Transverse colon (tissue), 4 donors: ENCODE results near the gene BTG2. TPM values are rescaled to one million over a fixed set of nuclear protein-coding genes. Genes with fewer than 3 reads are reported as not detected.
"Not testable (repeated sequence)": the region's sequence is repeated elsewhere in the genome, so short reads cannot be mapped to it uniquely, and the experiment has no call there.

Experiments
- DNase-seq: peaks from one replicate; pipeline ENCODE4 v3.0.0-alpha.2; 2019
- H3K27ac ChIP-seq, 4 donors: fragments of 200-600 bp; sonication (generic); 2 replicates each; pipeline ENCODE4 v1.5.1; 2016 to 2018; ENCODE audit warnings: inconsistent platforms in 4 of 4
- H3K27me3 ChIP-seq: fragments of 200-600 bp; sonication (generic); 2 replicates; pipeline ENCODE4 v1.5.1; 2017; ENCODE audit warnings: inconsistent platforms
- H3K36me3 ChIP-seq, 4 donors: fragments of 200-600 bp; sonication (generic); 2 replicates each; pipeline ENCODE4 v1.5.1; 2017 to 2019; ENCODE audit warnings: inconsistent platforms in 4 of 4
- H3K4me1 ChIP-seq, 4 donors: fragments of 200-600 bp; sonication (generic); 2 replicates each; pipeline ENCODE4 v1.5.1; 2017 to 2020; ENCODE audit warnings: inconsistent platforms in 4 of 4
- H3K4me3 ChIP-seq, 4 donors: fragments of 200-600 bp; sonication (generic); 1 replicate in 1 of 4; 2 replicates in 3 of 4; pipeline versions ENCODE4 v1.5.1 to v1.6.1; 2017 to 2019; ENCODE audit warnings: inconsistent platforms in 4 of 4
- H3K9me3 ChIP-seq, 2 donors: fragments of 200-600 bp; sonication (generic); 2 replicates each; pipeline ENCODE4 v1.5.1; 2017 to 2019; ENCODE audit warnings: inconsistent platforms in 2 of 2
- EP300 ChIP-seq: sonication (generic); formaldehyde crosslinking; IDR thresholded peaks from one replicate; pipeline ENCODE4 v1.6.1; 2017; ENCODE audit warnings: antibody characterized with exemption, low read depth
- POLR2A ChIP-seq: fragments of 450-650 bp; IDR thresholded peaks from one replicate; pipeline ENCODE4 v1.6.1; 2016; ENCODE audit warnings: antibody characterized with exemption, mild to moderate bottlenecking, moderate library complexity
- POLR2AphosphoS5 ChIP-seq, 3 donors: sonication (generic); formaldehyde crosslinking; IDR thresholded peaks; one replicate each; pipeline ENCODE4 v1.6.1; 2016; ENCODE audit warnings: antibody characterized with exemption in 3 of 3
- WGBS, 2 donors: methylation state at CpG; one replicate each; pipeline ENCODE4 v1.1.5; 2018; ENCODE audit warnings: low coverage in 1 of 2; 5-methylcytosine and 5-hydroxymethylcytosine counted together
- in situ Hi-C, 4 donors: fragments of 200-750 bp; cut with MboI; loops; one replicate each; pipeline versions ENCODE4 v1.15.0 to v1.15.1; 2017; ENCODE audit warnings: low sequenced_read_pairs in 3 of 4, low pct_ligation_motif_present in 1 of 4, low pct_unique_long_range_greater_than_20kb in 1 of 4
- intact Hi-C: fragments of 100-400 bp; cut with DNase I; formaldehyde crosslinking; loops from one replicate; pipeline ENCODE4 v1.15.1; 2023; ENCODE audit warnings: low total_unique reads
- total RNA-seq, 4 donors: library from RNA; depleted of rRNA; stranded (reverse); fragments of >200 nt; gene quantifications; one replicate each; pipeline ENCODE4 v1.1.0, GENCODE V29; 2016
- TF ChIP-seq, protein P1 (sequence below), 5 experiments: fragments of 200-600 bp in 3 of 5; fragments of 450-650 bp in 2 of 5; sonication (generic) in 3 of 5; IDR thresholded peaks; 1 replicate in 2 of 5; 2 replicates in 3 of 5; pipeline ENCODE4 v1.5.1; 2016 to 2017; ENCODE audit warnings: antibody characterized with exemption in 5 of 5, inconsistent platforms in 3 of 5, mild to moderate bottlenecking in 2 of 5, moderate library complexity in 1 of 5

BTG2 gene, protein sequence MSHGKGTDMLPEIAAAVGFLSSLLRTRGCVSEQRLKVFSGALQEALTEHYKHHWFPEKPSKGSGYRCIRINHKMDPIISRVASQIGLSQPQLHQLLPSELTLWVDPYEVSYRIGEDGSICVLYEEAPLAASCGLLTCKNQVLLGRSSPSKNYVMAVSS
- 100 to 1,000 TPM in 3 of 4 donors, 10 to 100 TPM in 1; 98.9 to 144 (median 142) TPM for total RNA-seq

DNA sequence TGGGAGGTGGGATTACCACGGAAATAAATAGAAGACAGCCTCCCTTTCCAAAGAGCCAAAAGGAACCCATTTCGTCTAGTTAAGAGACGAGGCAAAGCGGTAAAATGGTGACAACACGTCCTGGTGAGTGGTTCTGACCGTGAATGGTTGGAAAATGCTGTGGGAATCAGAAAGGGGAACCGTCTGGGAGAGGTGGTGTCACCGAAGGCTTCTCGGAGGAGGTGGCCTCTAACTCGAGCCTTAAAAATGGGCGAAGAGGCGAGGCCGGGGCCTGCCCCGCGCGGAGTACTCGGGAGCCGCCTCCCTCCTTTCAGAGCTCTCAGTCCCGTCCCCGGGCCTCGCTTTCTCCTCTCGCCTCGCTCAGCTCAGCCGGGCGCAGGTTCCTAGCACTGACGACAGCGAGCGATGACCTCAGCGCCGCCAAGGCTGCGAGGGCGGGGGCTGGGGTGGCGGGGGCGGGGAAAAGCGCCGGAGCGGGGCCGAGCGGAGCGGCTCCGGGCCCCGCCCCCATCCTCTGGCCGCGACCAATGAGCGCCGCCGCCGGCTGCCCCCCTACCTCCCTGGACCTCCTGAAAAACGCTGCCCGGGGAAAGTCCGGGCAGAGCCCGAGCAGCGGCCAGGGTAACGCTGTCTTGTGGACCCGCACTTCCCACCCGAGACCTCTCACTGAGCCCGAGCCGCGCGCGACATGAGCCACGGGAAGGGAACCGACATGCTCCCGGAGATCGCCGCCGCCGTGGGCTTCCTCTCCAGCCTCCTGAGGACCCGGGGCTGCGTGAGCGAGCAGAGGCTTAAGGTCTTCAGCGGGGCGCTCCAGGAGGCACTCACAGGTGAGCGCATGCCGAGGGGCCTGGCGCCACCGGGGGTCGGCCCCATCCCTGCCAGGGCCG, at the start of gene BTG2:
TSS of gene BTG2 (plus strand) at position 601 of the 890 bp plus-strand sequence. CDS start at position 689, 88 bp downstream.
- 3 to 10% methylated on average over 2 to 48 of the region's 79 CpGs for WGBS, 2 donors
- no peaks in the 10 kb centered on the region for H3K27me3 ChIP-seq
- TF ChIP-seq, protein P1, sequence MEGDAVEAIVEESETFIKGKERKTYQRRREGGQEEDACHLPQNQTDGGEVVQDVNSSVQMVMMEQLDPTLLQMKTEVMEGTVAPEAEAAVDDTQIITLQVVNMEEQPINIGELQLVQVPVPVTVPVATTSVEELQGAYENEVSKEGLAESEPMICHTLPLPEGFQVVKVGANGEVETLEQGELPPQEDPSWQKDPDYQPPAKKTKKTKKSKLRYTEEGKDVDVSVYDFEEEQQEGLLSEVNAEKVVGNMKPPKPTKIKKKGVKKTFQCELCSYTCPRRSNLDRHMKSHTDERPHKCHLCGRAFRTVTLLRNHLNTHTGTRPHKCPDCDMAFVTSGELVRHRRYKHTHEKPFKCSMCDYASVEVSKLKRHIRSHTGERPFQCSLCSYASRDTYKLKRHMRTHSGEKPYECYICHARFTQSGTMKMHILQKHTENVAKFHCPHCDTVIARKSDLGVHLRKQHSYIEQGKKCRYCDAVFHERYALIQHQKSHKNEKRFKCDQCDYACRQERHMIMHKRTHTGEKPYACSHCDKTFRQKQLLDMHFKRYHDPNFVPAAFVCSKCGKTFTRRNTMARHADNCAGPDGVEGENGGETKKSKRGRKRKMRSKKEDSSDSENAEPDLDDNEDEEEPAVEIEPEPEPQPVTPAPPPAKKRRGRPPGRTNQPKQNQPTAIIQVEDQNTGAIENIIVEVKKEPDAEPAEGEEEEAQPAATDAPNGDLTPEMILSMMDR (IDR thresholded peaks at IDR 0.05) = no peak
- TF ChIP-seq POLR2AphosphoS5 (IDR thresholded peaks at IDR 0.05) = peak; percentile 100
- TF ChIP-seq POLR2A = peak; percentile 100
- TF ChIP-seq EP300 = peak; percentile 23
- peaks cover 13 to 43% (median 39%) of the 10 kb centered on the region in 4 donors for H3K4me1 ChIP-seq
- peak within 1 kb of the TSS; percentile 95 to 99 (median 98) for H3K27ac ChIP-seq
- H3K36me3 ChIP-seq = peaks cover 0 to 20% (median 6%) of the 10 kb centered on the region in 4 donors
- peak within 1 kb of the TSS; percentile 76 to 98 (median 88) for H3K4me3 ChIP-seq
- intact Hi-C loops = loop anchor here (1.0 kb wide), 1 partner anchor 27 kb away; no protein-coding TSS in a partner anchor
- in situ Hi-C loops = no loop called here
- peak; percentile 96 for DNase-seq
- no peaks in the 10 kb centered on the region for H3K9me3 ChIP-seq

DNA sequence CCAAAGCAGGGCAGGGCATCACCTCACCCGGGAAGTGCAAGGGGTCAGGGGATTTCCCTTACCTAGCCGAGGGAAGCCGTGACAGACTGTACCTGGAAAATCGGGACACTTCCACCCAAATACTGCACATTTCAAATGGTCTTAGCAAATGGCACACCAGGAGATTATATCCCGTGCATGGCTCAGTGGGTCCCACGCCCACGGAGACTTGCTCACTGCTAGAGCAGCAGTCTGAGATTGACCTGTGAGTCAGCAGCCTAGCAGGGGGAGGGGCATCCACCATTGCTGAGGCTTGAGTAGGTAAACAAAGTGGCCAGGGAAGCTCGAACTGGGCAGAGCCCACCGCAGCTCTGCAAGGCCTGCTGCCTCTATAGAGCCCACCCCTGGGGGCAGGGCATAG, 48.7 kb upstream of the BTG2 start:
- peaks cover 24% of the 10 kb centered on the region for H3K27me3 ChIP-seq
- 83 to 90% methylated on average over 2 to 9 of the region's 9 CpGs for WGBS, 2 donors
- intact Hi-C loops, DNase-seq, H3K4me3 ChIP-seq, H3K27ac ChIP-seq, H3K9me3 ChIP-seq, H3K4me1 ChIP-seq, H3K36me3 ChIP-seq: not testable (repeated sequence)
- in situ Hi-C loops = loop anchor here in 1 of 4 donors (25.0 kb wide), 1 partner anchor 181 kb away; no protein-coding TSS in a partner anchor

DNA sequence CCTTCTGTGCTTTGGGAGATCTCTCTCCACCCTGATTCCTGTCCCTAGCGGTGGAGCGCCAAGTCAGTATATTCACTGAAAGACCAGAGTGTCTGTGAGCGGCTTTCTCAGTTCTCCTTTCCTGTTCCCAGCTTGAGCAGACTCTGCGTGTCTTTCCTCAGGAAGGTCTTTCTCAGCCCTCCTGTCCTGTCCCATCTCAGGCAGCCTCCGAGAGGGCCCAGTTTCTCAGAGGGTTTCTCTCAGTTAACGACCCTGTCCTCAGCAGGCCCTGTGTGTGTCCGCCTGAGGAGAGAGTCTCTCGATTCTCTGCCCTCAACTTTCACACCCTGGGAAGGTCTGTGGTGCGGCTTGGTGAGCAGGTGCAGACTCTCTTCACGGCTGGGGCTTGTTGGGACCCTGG, 41.8 kb upstream of the BTG2 start:
- intact Hi-C loops = no loop called here
- in situ Hi-C loops = loop anchor here in 3 of 4 donors (10.0 to 25.0 kb wide), 3 partner anchors 174 to 221 kb away; no protein-coding TSS in a partner anchor
- no peaks in the 10 kb centered on the region for H3K27me3 ChIP-seq
- H3K4me3 ChIP-seq = no peak overlapping the region
- H3K9me3 ChIP-seq = no peaks in the 10 kb centered on the region
- no peak overlapping the region for H3K27ac ChIP-seq
- H3K36me3 ChIP-seq = no peaks in the 10 kb centered on the region
- 72 to 80% methylated on average over 2 to 10 of the region's 10 CpGs for WGBS, 2 donors
- no peak for TF ChIP-seq POLR2AphosphoS5 (IDR thresholded peaks at IDR 0.05)
- no peak for TF ChIP-seq POLR2A
- TF ChIP-seq, protein P1 (IDR thresholded peaks at IDR 0.05) = no peak
- TF ChIP-seq EP300 = no peak
- DNase-seq = no peak
- H3K4me1 ChIP-seq = peaks cover 0 to 7% (median 5%) of the 10 kb centered on the region in 4 donors

DNA sequence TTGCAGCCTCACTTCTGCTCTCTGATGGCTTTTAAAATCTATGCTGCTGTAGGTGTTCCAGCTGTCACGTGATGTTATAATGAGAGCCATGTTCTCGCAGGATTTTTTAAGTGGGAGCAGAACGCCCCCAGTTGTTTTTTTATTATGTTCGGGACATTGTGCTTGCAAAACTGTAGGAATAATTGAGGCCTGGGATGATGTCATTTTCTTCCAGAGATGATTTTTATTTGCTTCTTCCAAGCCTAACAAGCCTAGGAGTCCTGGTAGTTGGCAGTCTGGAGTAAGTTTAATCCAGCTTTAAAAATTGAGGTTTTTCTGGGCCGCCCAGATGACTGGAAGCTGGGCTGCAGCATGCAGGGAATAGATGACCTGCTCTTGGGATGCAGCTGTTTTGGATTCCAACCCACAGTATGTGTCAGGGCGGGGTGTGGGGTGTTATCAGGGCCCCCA, 41.2 kb upstream of the BTG2 start:
- Histone ChIP-seq H3K4me1 (peaks cover 0 to 7% (median 5%) of the 10 kb centered on the region in 4 donors), H3K9me3 (no peaks in the 10 kb centered on the region), H3K27me3 (no peaks in the 10 kb centered on the region), H3K4me3 (no peak overlapping the region), H3K27ac (no peak overlapping the region), H3K36me3 (no peaks in the 10 kb centered on the region)
- TF ChIP-seq POLR2AphosphoS5 (IDR thresholded peaks at IDR 0.05) (no peak), POLR2A (no peak)
- DNase-seq = no peak
- in situ Hi-C loops = loop anchor here in 3 of 4 donors (10.0 to 25.0 kb wide), 3 partner anchors 173 to 221 kb away; no protein-coding TSS in a partner anchor
- WGBS, 2 donors = 81% methylated on average over 6 of the region's 6 CpGs; no CpG with 5 or more reads in 1 of the 2 donors
- intact Hi-C loops = no loop called here

DNA sequence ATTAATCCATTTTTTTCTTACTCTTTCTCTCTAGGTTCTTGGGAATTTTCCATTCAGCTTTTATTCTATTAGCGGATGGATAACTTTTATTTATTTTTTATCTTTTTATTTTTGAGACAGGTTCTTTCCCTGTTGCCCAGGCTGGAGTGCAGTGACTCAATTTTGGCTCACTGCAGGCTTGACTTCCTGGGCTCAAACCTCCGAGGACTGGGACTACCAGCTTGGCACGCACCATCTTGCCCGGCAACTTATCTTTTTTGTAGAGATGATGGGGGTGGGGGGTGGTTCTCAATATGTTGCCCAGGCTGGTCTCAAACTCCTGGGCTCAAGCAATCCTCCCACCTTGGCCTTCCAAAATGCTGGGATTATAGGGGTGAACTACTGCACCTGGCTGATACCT, 39.8 kb upstream of the BTG2 start:
- WGBS, 2 donors = 65 to 73% methylated on average over 4 of the region's 4 CpGs
- intact Hi-C loops = no loop called here
- no peak for TF ChIP-seq EP300
- TF ChIP-seq, protein P1 (IDR thresholded peaks at IDR 0.05) = no peak
- no peak for TF ChIP-seq POLR2A
- TF ChIP-seq POLR2AphosphoS5 (IDR thresholded peaks at IDR 0.05) = no peak
- Histone ChIP-seq H3K36me3 (no peaks in the 10 kb centered on the region), H3K27ac (no peak overlapping the region), H3K9me3 (no peaks in the 10 kb centered on the region), H3K4me1 (peaks cover 0 to 7% (median 5%) of the 10 kb centered on the region in 4 donors), H3K4me3 (no peak overlapping the region), H3K27me3 (no peaks in the 10 kb centered on the region)
- no peak for DNase-seq
- in situ Hi-C loops = loop anchor here in 3 of 4 donors (10.0 to 25.0 kb wide), 3 partner anchors 172 to 219 kb away; no protein-coding TSS in a partner anchor

DNA sequence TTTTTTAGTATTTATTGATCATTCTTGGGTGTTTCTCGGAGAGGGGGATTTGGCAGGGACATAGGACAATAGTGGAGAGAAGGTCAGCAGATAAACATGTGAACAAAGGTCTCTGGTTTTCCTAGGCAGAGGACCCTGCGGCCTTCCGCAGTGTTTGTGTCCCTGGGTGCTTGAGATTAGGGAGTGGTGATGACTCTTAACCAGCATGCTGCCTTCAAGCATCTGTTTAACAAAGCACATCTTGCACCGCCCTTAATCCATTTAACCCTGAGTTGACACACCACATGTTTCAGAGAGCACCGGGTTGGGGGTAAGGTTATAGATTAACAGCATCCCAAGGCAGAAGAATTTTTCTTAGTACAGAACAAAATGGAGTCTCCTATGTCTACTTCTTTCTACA, 39.2 kb upstream of the BTG2 start:
- not testable (repeated sequence) for H3K27me3 ChIP-seq, H3K9me3 ChIP-seq, H3K4me3 ChIP-seq, H3K27ac ChIP-seq, H3K36me3 ChIP-seq, DNase-seq
- intact Hi-C loops (loop anchor here (2.0 kb wide), 1 partner anchor 221 kb away; no protein-coding TSS in a partner anchor), in situ Hi-C loops (loop anchor here in 3 of 4 donors (10.0 to 25.0 kb wide), 3 partner anchors 171 to 219 kb away; no protein-coding TSS in a partner anchor)
- 61 to 83% methylated on average over 1 to 5 of the region's 5 CpGs for WGBS, 2 donors
- peaks cover 0 to 12% (median 7%) of the 10 kb centered on the region in 4 donors for H3K4me1 ChIP-seq
